SK-N-MC (cell line): ENCODE data around the gene ZNF593OS.

Source experiments
- EZH2 ChIP-seq: fragments of 200-600 bp; sonication (generic); IDR thresholded peaks from one replicate; pipeline ENCODE4 v1.6.1; 2017; ENCODE audit warnings: antibody characterized with exemption
- FOXP2 ChIP-seq: optimal IDR thresholded peaks from 2 replicates; pipeline ENCODE3; 2011; ENCODE audit warnings: mild to moderate bottlenecking, moderate library complexity; ENCODE audit not compliant: insufficient read depth; ENCODE audit errors: extremely low read length, control extremely low read depth
- POLR2AphosphoS5 ChIP-seq: IDR thresholded peaks from 2 replicates; pipeline ENCODE4 v1.6.1; 2012; ENCODE audit warnings: mild to moderate bottlenecking, low read depth, low read length, borderline replicate concordance

DNA sequence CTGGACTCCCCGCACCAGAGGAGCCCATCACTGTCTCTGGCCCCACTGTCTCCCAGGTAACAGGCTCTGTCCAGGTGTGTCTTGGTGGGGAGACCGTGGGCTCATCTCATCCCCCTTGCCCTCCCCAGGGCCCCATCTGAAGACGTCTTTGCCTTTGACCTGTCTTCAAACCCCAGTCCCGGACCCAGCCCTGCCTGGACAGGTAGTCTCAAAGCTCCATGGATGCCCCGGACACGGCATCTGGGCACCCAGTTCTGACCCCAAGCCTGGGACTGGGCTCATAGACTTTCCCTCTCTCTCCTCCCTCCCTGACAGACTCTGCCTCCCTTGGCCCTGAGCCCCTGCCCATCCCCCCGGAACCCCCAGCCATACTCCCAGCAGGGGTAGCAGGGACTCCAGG, 12.5 kb upstream of the ZNF593OS start:
- no peak for TF ChIP-seq POLR2AphosphoS5
- no peak for TF ChIP-seq EZH2
- TF ChIP-seq FOXP2, result no peak
